MM.1S (cell line): ENCODE results near the gene TGFB2.

Experiments used
- DNase-seq: peaks from one replicate; pipeline ENCODE4 v3.0.0-alpha.2; 2015
- H2AFZ ChIP-seq: fragments of 300-600 bp; sonication (generic); 2 replicates; pipeline ENCODE4 v1.6.0; 2016; ENCODE audit warnings: antibody characterized with exemption, low read length
- H3F3A ChIP-seq: fragments of 300-600 bp; sonication (generic); 2 replicates; pipeline ENCODE4 v1.6.1; 2016; ENCODE audit warnings: mild to moderate bottlenecking, antibody characterized with exemption, low read length, moderate library complexity, mixed read lengths; ENCODE audit not compliant: insufficient read depth
- H3K27ac ChIP-seq: fragments of 300-600 bp; sonication (generic); 2 replicates; pipeline ENCODE4 v1.5.1; 2016; ENCODE audit warnings: mild to moderate bottlenecking, low read length
- H3K27me3 ChIP-seq: fragments of 300-600 bp; sonication (generic); replicated peaks from 2 replicates; pipeline ENCODE4 v1.6.0; 2016; ENCODE audit warnings: low read length; ENCODE audit not compliant: insufficient read depth
- H3K36me3 ChIP-seq: fragments of 300-600 bp; sonication (generic); replicated peaks from 2 replicates; pipeline ENCODE4 v1.6.1; 2016; ENCODE audit warnings: mild to moderate bottlenecking, low read length, mixed read lengths; ENCODE audit not compliant: insufficient read depth
- H3K4me1 ChIP-seq: fragments of 300-600 bp; sonication (generic); 2 replicates; pipeline ENCODE4 v1.6.1; 2016; ENCODE audit warnings: low read length, mixed read lengths
- H3K4me2 ChIP-seq: fragments of 300-600 bp; sonication (generic); 2 replicates; pipeline ENCODE4 v1.6.0; 2016; ENCODE audit warnings: low read depth, low read length
- H3K4me3 ChIP-seq: fragments of 300-600 bp; sonication (generic); 2 replicates; pipeline ENCODE4 v1.5.1; 2016; ENCODE audit warnings: low read length, mixed read lengths
- H3K79me2 ChIP-seq: fragments of 300-600 bp; sonication (generic); 2 replicates; pipeline ENCODE4 v1.6.1; 2016; ENCODE audit warnings: mixed run types, low read length, mixed read lengths
- H3K9ac ChIP-seq: fragments of 300-600 bp; sonication (generic); 2 replicates; pipeline ENCODE4 v1.6.1; 2016; ENCODE audit warnings: low read length, mixed read lengths
- H3K9me2 ChIP-seq: fragments of 300-600 bp; sonication (generic); replicated peaks from 2 replicates; pipeline ENCODE4 v1.6.1; 2016; ENCODE audit warnings: mild to moderate bottlenecking, low read length, mixed read lengths; ENCODE audit not compliant: insufficient read depth
- H3K9me3 ChIP-seq: fragments of 300-600 bp; sonication (generic); replicated peaks from 2 replicates; pipeline ENCODE4 v1.6.1; 2016; ENCODE audit warnings: mild to moderate bottlenecking, low read length, mixed read lengths; ENCODE audit not compliant: insufficient read depth
- H4K20me1 ChIP-seq: fragments of 300-600 bp; sonication (generic); 2 replicates; pipeline ENCODE4 v1.6.1; 2016; ENCODE audit warnings: mild to moderate bottlenecking, low read length, moderate library complexity, mixed read lengths; ENCODE audit not compliant: insufficient read depth
- CTCF ChIP-seq: fragments of 300-600 bp; sonication (generic); IDR thresholded peaks from 2 replicates; pipeline ENCODE4 v1.5.1; 2016; ENCODE audit warnings: antibody characterized with exemption, low read length, mixed read lengths
- EZH2 ChIP-seq: fragments of 300-600 bp; sonication (generic); optimal IDR thresholded peaks from 2 replicates; pipeline ENCODE3; 2017; ENCODE audit warnings: low read depth, mild to moderate bottlenecking, antibody characterized with exemption, low read length, mixed read lengths
- EZH2phosphoT487 ChIP-seq: fragments of 300-600 bp; sonication (generic); IDR thresholded peaks from 2 replicates; pipeline ENCODE4 v1.6.1; 2018; ENCODE audit warnings: antibody characterized with exemption, low read length

The TGFB2 gene

GRCh38 chr1:218415726-218416125 lies 70.6 kb downstream of the TGFB2 start:
- H3K36me3 ChIP-seq: no peaks in the 10 kb centered on the region
- no peaks in the 10 kb centered on the region for H3K9me2 ChIP-seq
- H3K9me3 ChIP-seq: no peaks in the 10 kb centered on the region
- H3K4me2 ChIP-seq: no peak overlapping the region
- H3K79me2 ChIP-seq: no peaks in the 10 kb centered on the region
- H3K4me1 ChIP-seq: no peaks in the 10 kb centered on the region
- no peaks in the 10 kb centered on the region for H3K27me3 ChIP-seq
- no peak overlapping the region for H3K9ac ChIP-seq
- no peak overlapping the region for H3K27ac ChIP-seq
- no peaks in the 10 kb centered on the region for H3F3A ChIP-seq
- no peak overlapping the region for H2AFZ ChIP-seq
- DNase-seq: no peak
- H3K4me3 ChIP-seq: no peak overlapping the region
- H4K20me1 ChIP-seq: no peaks in the 10 kb centered on the region
- no peak for TF ChIP-seq EZH2phosphoT487
- no peak for TF ChIP-seq EZH2
- no peak for TF ChIP-seq CTCF

GRCh38 chr1:218421531-218421930 lies 76.4 kb downstream of the TGFB2 start:
- Histone ChIP-seq H3K9me3 (no peaks in the 10 kb centered on the region), H3K36me3 (no peaks in the 10 kb centered on the region), H3K4me2 (no peak overlapping the region), H3K79me2 (no peaks in the 10 kb centered on the region), H3F3A (no peaks in the 10 kb centered on the region), H4K20me1 (no peaks in the 10 kb centered on the region), H3K4me3 (no peak overlapping the region), H3K9ac (no peak overlapping the region), H3K9me2 (no peaks in the 10 kb centered on the region), H3K27ac (no peak overlapping the region), H3K4me1 (no peaks in the 10 kb centered on the region), H2AFZ (no peak overlapping the region), H3K27me3 (no peaks in the 10 kb centered on the region)
- no peak for DNase-seq
- TF ChIP-seq EZH2phosphoT487 (no peak), EZH2 (no peak), CTCF (no peak)

GRCh38 chr1:218424502-218424901 lies 79.4 kb downstream of the TGFB2 start:
- Histone ChIP-seq H3K27me3 (no peaks in the 10 kb centered on the region), H4K20me1 (no peaks in the 10 kb centered on the region), H3F3A (no peaks in the 10 kb centered on the region), H3K4me2 (no peak overlapping the region), H2AFZ (no peak overlapping the region), H3K9ac (no peak overlapping the region), H3K9me2 (no peaks in the 10 kb centered on the region), H3K36me3 (no peaks in the 10 kb centered on the region), H3K9me3 (no peaks in the 10 kb centered on the region), H3K4me3 (no peak overlapping the region), H3K4me1 (no peaks in the 10 kb centered on the region), H3K27ac (no peak overlapping the region), H3K79me2 (no peaks in the 10 kb centered on the region)
- TF ChIP-seq CTCF (no peak), EZH2 (no peak), EZH2phosphoT487 (no peak)
- DNase-seq: no peak
